Measurements from ENCODE around the gene STOML1. TPM values are rescaled to one million over a fixed set of nuclear protein-coding genes. Genes with fewer than 3 reads are reported as not detected.

STOML1 gene
- total RNA-seq, 1 experiment from 2014 or later = 5.0 TPM

- Histone ChIP-seq H3K9me3 (ENCODE audit: control insufficient read depth in 1 of 2, insufficient read depth in 1 of 2, low read depth in 1 of 2, low read length in 2 of 2) (no peaks in the 10 kb centered on the region), H3K4me1 (ENCODE audit: control insufficient read depth in 1 of 2, insufficient read depth in 2 of 2, low read length in 2 of 2) (peaks cover 13 to 29% of the 10 kb centered on the region in 2 experiments), H3K36me3 (ENCODE audit: control insufficient read depth in 1 of 2, insufficient read depth in 2 of 2, low read length in 2 of 2) (no peaks in the 10 kb centered on the region), H4K20me1 (ENCODE audit: insufficient read depth) (no peaks in the 10 kb centered on the region), H2AFZ (ENCODE audit: low read depth, low read length, poor library complexity, severe bottlenecking) (no peak overlapping the region), H3K27me3 (ENCODE audit: insufficient read depth, low read length) (no peaks in the 10 kb centered on the region), H3K9me2 (ENCODE audit: insufficient read depth) (no peaks in the 10 kb centered on the region), H3K27ac (ENCODE audit: low read depth, low read length) (no peak overlapping the region), H3K9ac (ENCODE audit: low read length) (no peak overlapping the region), H3K79me2 (ENCODE audit: insufficient read depth, low read length) (no peaks in the 10 kb centered on the region), H3K4me3 (replicated peaks in 1 of 2; ENCODE audit: low read depth in 1 of 2, low read length in 2 of 2) (no peak overlapping the region), H3K4me2 (ENCODE audit: low read length) (no peak overlapping the region)
- DNase-seq (ENCODE audit: low read depth, low spot score) (no peak), ATAC-seq (no peak)
- TF ChIP-seq ELF1 (IDR thresholded peaks at IDR 0.05; ENCODE audit: borderline replicate concordance, low read depth) = no peak
- no peak for TF ChIP-seq JUND (IDR thresholded peaks at IDR 0.05)
- no peak for TF ChIP-seq REST (IDR thresholded peaks at IDR 0.05; ENCODE audit: low read depth)
- no TSS peak for BruUV-seq (replicated peaks)
- ChIA-PET CTCF (interaction anchor here (1.4 to 2.4 kb wide), 5 partner anchors 8 to 368 kb away, joined by 8 to 16 read pairs (median 9); no protein-coding TSS in a partner anchor), RAD21 (ENCODE audit: low non-redundant PET in 1 of 2, low total read pairs in 2 of 2, uncharacterized antibody in 2 of 2, unreplicated experiment in 2 of 2) (no interaction called here), POLR2A (no interaction called here)
- intact Hi-C loops (cut with micrococcal nuclease) = no loop called here
Observed at GRCh38 chr15:73952171-73952912, 39.8 kb downstream of the STOML1 start.

GRCh38 chr15:73951601-73952000 is 40.5 kb downstream of the STOML1 start:
- no peak overlapping the region for H2AFZ ChIP-seq (ENCODE audit: low read depth, low read length, poor library complexity, severe bottlenecking)
- no peak overlapping the region for H3K4me3 ChIP-seq (replicated peaks in 1 of 2; ENCODE audit: low read depth in 1 of 2, low read length in 2 of 2)
- H3K4me2 ChIP-seq (ENCODE audit: low read length) = no peak overlapping the region
- H3K27me3 ChIP-seq (ENCODE audit: insufficient read depth, low read length) = no peaks in the 10 kb centered on the region
- ATAC-seq (no peak), DNase-seq (ENCODE audit: low read depth, low spot score) (no peak)
- CTCF ChIA-PET = interaction anchor here (0.8 to 2.4 kb wide), 14 partner anchors 9 to 369 kb away, joined by 3 to 23 read pairs (median 8); partner anchors contain the start of gene LOXL1
- H4K20me1 ChIP-seq (ENCODE audit: insufficient read depth) = no peaks in the 10 kb centered on the region
- H3K9me2 ChIP-seq (ENCODE audit: insufficient read depth) = no peaks in the 10 kb centered on the region
- no peak overlapping the region for H3K27ac ChIP-seq (ENCODE audit: low read depth, low read length)
- peaks cover 6 to 22% of the 10 kb centered on the region in 2 experiments for H3K4me1 ChIP-seq (ENCODE audit: control insufficient read depth in 1 of 2, insufficient read depth in 2 of 2, low read length in 2 of 2)
- intact Hi-C loops (cut with micrococcal nuclease) = loop anchor here (1.0 kb wide), 1 partner anchor 13 kb away; no protein-coding TSS in a partner anchor
- no peak overlapping the region for H3K9ac ChIP-seq (ENCODE audit: low read length)
- POLR2A ChIA-PET = interaction anchor here (1.0 kb wide), 1 partner anchor 20 kb away, joined by 3 read pairs; no protein-coding TSS in a partner anchor
- RAD21 ChIA-PET (ENCODE audit: low non-redundant PET in 1 of 2, low total read pairs in 2 of 2, uncharacterized antibody in 2 of 2, unreplicated experiment in 2 of 2) = interaction anchor here in 1 of 2 experiments (0.8 kb wide), 1 partner anchor 358 kb away, joined by 3 read pairs; no protein-coding TSS in a partner anchor
- H3K79me2 ChIP-seq (ENCODE audit: insufficient read depth, low read length) = no peaks in the 10 kb centered on the region
- H3K9me3 ChIP-seq (ENCODE audit: control insufficient read depth in 1 of 2, insufficient read depth in 1 of 2, low read depth in 1 of 2, low read length in 2 of 2) = no peaks in the 10 kb centered on the region
- no peaks in the 10 kb centered on the region for H3K36me3 ChIP-seq (ENCODE audit: control insufficient read depth in 1 of 2, insufficient read depth in 2 of 2, low read length in 2 of 2)
- no TSS peak for BruUV-seq (replicated peaks)
- no peak for TF ChIP-seq REST (IDR thresholded peaks at IDR 0.05; ENCODE audit: low read depth)
- no peak for TF ChIP-seq ATF3 (IDR thresholded peaks at IDR 0.05)
- TF ChIP-seq EZH2phosphoT487 (IDR thresholded peaks at IDR 0.05; ENCODE audit: borderline replicate concordance) = no peak
- TF ChIP-seq POLR2A (IDR thresholded peaks at IDR 0.05; ENCODE audit: borderline replicate concordance, extremely low read depth, insufficient read depth, insufficient read length) = no peak
- no peak for TF ChIP-seq MAX (IDR thresholded peaks at IDR 0.05)
- no peak for TF ChIP-seq TCF7L2 (IDR thresholded peaks at IDR 0.05; ENCODE audit: borderline replicate concordance, extremely low read depth, insufficient read depth, insufficient read length)
- TF ChIP-seq YY1 (IDR thresholded peaks at IDR 0.05; ENCODE audit: extremely low read depth, insufficient replicate concordance, low read depth, low read length) = no peak
- no peak for TF ChIP-seq EZH2 (IDR thresholded peaks at IDR 0.05)

Measured in HCT116 (cell line).